Ascending aorta (tissue), 2 donors: ENCODE results near the gene GANAB. TPM values are rescaled to one million over a fixed set of nuclear protein-coding genes. Genes with fewer than 3 reads are reported as not detected.
A peak's percentile ranks its signal among the peaks of the same experiment; 100 is the strongest.

ENCODE experiments used
- DNase-seq, 2 donors: peaks; one replicate each; pipeline ENCODE4 v3.0.0-alpha.2; 2019; ENCODE audit warnings: low spot score in 2 of 2
- H3K27ac ChIP-seq, 2 donors: fragments of 200-600 bp; sonication (generic); one replicate each; pipeline ENCODE4 v1.5.1; 2016 to 2017; ENCODE audit warnings: mild to moderate bottlenecking in 1 of 2
- H3K27me3 ChIP-seq: fragments of 200-600 bp; sonication (generic); one replicate; pipeline ENCODE4 v1.5.1; 2017
- H3K36me3 ChIP-seq, 2 donors: fragments of 200-600 bp; sonication (generic); one replicate each; pipeline ENCODE4 v1.5.1; 2016
- H3K4me1 ChIP-seq, 2 donors: fragments of 200-600 bp; sonication (generic); one replicate each; pipeline ENCODE4 v1.5.1; 2016 to 2017; ENCODE audit warnings: mild to moderate bottlenecking in 1 of 2
- H3K4me3 ChIP-seq, 2 donors: fragments of 200-600 bp; sonication (generic); one replicate each; pipeline ENCODE4 v1.5.1; 2016 to 2017; ENCODE audit warnings: mild to moderate bottlenecking in 1 of 2
- H3K9me3 ChIP-seq, 2 donors: fragments of 200-600 bp; sonication (generic); one replicate each; pipeline ENCODE4 v1.5.1; 2016
- CTCF ChIP-seq, 3 experiments: fragments of 200-600 bp in 2 of 3; fragments of 450-650 bp in 1 of 3; sonication (generic) in 2 of 3; IDR thresholded peaks; one replicate each; pipeline ENCODE4 v1.5.1; 2016 to 2019; ENCODE audit warnings: antibody characterized with exemption in 3 of 3, mild to moderate bottlenecking in 1 of 3, moderate library complexity in 1 of 3
- intact Hi-C: fragments of 100-400 bp; cut with DNase I; formaldehyde crosslinking; loops from one replicate; pipeline ENCODE4 v1.15.1; 2023
- total RNA-seq: library from RNA; depleted of rRNA; stranded (reverse); fragments of >200 nt; gene quantifications from one replicate; pipeline ENCODE4 v1.1.0, GENCODE V29; 2016

Gene GANAB
- total RNA-seq, 1 donor from 2014 or later: 326 TPM

- intact Hi-C loops: no loop called here
- H3K27me3 ChIP-seq: no peaks in the 10 kb centered on the region
- H3K4me1 ChIP-seq: peaks cover 20 to 25% of the 10 kb centered on the region in 2 donors
- peak overlapping the region; percentile 78 to 83 for H3K4me3 ChIP-seq
- TF ChIP-seq CTCF (IDR thresholded peaks at IDR 0.05): no peak
- no peak for DNase-seq
- H3K36me3 ChIP-seq: peaks cover 10 to 17% of the 10 kb centered on the region in 2 donors
- H3K9me3 ChIP-seq: no peaks in the 10 kb centered on the region
- peak overlapping the region; percentile 71 to 85 for H3K27ac ChIP-seq
Observed at GRCh38 chr11:62671236-62671607, 24.8 kb upstream of the GANAB start.

- Histone ChIP-seq H3K27me3 (no peaks in the 10 kb centered on the region), H3K4me1 (peaks cover 20 to 29% of the 10 kb centered on the region in 2 donors), H3K27ac (no peak overlapping the region), H3K4me3 (no peak overlapping the region), H3K9me3 (no peaks in the 10 kb centered on the region), H3K36me3 (peaks cover 0 to 8% of the 10 kb centered on the region in 2 donors)
- no peak for TF ChIP-seq CTCF (IDR thresholded peaks at IDR 0.05)
- intact Hi-C loops: no loop called here
- DNase-seq: no peak
Observed at GRCh38 chr11:62669420-62670161, 23.2 kb upstream of the GANAB start.

- intact Hi-C loops: no loop called here
- H3K36me3 ChIP-seq: peaks cover 3 to 8% of the 10 kb centered on the region in 2 donors
- TF ChIP-seq CTCF (IDR thresholded peaks at IDR 0.05): no peak
- no peak overlapping the region for H3K27ac ChIP-seq
- H3K4me1 ChIP-seq: peaks cover 16 to 23% of the 10 kb centered on the region in 2 donors
- no peak overlapping the region for H3K4me3 ChIP-seq
- H3K27me3 ChIP-seq: no peaks in the 10 kb centered on the region
- H3K9me3 ChIP-seq: no peaks in the 10 kb centered on the region
- no peak for DNase-seq
Observed at GRCh38 chr11:62667460-62667859, 21.0 kb upstream of the GANAB start.

GRCh38 chr11:62666259-62666926 lies 20.0 kb upstream of the GANAB start:
- no peaks in the 10 kb centered on the region for H3K27me3 ChIP-seq
- H3K27ac ChIP-seq: peak overlapping the region; percentile 80 to 89
- H3K4me1 ChIP-seq: peaks cover 15 to 23% of the 10 kb centered on the region in 2 donors
- TF ChIP-seq CTCF (IDR thresholded peaks at IDR 0.05): no peak
- H3K9me3 ChIP-seq: no peaks in the 10 kb centered on the region
- intact Hi-C loops: no loop called here
- H3K4me3 ChIP-seq: peak overlapping the region; percentile 71 to 93
- H3K36me3 ChIP-seq: peaks cover 3 to 11% of the 10 kb centered on the region in 2 donors
- DNase-seq: no peak

GRCh38 chr11:62665599-62666258 lies 19.3 kb upstream of the GANAB start:
- H3K27me3 ChIP-seq: no peaks in the 10 kb centered on the region
- peak overlapping the region; percentile 71 to 93 for H3K4me3 ChIP-seq
- peak in 1 of 3 experiments; percentile 1 for TF ChIP-seq CTCF (IDR thresholded peaks at IDR 0.05)
- peaks cover 13 to 21% of the 10 kb centered on the region in 2 donors for H3K4me1 ChIP-seq
- no peaks in the 10 kb centered on the region for H3K9me3 ChIP-seq
- peaks cover 3 to 11% of the 10 kb centered on the region in 2 donors for H3K36me3 ChIP-seq
- intact Hi-C loops: loop anchor here (1.0 to 2.0 kb wide), 5 partner anchors 12 to 63 kb away; partner anchors contain the start of genes EML3, INTS5, ROM1 and TTC9C
- DNase-seq: peak in 1 of 2 donors; percentile 79
- H3K27ac ChIP-seq: peak overlapping the region; percentile 80 to 89
